HG03108 (cell line): Measurements from ENCODE around the gene TBC1D20.

Experiments
- ATAC-seq: cut with Tn5 transposase; IDR thresholded peaks from one replicate; pipeline ENCODE4 v1.9.1; 2021; ENCODE audit warnings: moderate library complexity; ENCODE audit not compliant: unreplicated experiment

TBC1D20 gene

DNA sequence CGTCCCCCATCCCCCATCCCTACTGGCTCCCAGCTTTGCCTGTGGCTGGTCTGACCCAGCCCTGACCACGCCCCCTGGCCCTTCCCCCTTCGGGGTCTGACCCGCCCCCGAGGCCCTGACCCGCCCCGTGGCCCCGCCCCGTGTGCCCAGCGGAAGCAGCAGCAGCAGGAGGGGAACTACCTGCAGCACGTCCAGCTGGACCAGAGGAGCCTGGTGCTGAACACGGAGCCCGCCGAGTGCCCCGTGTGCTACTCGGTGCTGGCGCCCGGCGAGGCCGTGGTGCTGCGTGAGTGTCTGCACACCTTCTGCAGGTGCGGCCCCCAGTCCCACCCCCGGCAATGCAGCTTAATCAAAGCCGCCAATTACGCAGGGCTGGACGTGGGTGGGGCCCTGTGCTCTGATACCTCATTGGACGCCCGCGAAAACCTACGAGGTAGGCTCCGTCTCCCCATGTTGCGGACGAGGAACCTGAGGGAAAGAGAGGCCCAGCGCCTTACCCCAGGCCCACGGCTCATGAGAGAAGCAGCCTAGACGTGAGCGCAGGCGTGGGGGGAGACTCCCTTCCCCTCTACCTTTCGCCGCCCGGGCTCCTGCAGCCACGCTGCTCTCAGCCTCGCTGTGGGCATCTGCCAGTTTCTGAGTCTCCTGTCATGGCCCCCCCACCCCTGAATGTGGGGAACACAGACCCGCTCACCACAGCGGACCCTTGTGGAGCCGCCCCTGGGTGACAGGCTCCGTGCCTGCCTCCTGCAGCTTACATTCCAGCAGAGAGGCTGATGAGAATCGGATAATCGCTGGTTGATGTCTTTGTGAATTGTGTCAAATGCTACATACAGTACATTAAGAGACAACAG is 41.4 kb downstream of the TBC1D20 start:
- ATAC-seq: no peak

DNA sequence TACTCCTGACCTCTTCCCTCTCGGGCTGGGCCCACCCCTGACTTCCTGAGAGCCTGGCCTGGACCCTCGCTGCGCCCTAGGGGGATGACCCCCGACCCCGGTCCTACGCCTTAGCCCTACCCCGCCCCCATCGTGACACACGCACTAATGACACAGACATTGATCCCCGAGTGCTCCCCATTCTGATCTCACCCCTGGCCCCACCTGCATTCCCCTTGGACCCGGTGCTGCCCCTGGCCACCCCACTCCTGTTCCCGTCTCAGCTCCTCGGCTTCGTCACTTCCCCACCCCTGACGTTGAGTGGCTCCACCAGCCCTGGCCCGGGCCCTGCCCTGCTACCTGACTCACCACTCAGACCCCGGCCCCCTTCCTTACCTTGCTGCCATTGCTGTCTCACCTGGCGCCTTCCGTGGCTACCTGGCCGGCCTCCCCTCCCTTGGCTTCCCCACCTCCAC is 42.1 kb downstream of the TBC1D20 start:
- ATAC-seq: no peak

DNA sequence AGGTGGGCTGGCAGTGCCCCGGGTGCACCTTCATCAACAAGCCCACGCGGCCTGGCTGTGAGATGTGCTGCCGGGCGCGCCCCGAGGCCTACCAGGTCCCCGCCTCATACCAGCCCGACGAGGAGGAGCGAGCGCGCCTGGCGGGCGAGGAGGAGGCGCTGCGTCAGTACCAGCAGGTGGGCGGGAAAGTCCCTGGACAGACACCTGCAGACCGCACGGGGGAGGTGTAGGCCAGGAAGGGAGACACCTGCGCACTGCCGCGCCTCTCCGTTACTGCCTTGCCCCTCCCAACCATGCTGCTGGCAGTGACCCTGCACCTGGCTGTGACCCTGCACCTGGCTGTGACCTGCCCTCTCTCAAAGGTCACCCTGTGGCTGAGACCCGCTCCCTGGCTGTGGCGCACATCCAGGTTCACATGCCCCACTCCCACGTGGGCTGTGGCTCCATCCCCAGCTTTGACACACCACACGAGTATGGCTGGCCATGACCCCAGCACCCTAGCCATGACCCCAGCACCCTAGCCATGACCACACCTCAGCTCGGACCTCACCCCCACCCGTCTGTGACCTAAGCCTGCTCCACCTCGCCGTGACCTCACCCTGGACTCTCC is 42.7 kb downstream of the TBC1D20 start:
- no peak for ATAC-seq

DNA sequence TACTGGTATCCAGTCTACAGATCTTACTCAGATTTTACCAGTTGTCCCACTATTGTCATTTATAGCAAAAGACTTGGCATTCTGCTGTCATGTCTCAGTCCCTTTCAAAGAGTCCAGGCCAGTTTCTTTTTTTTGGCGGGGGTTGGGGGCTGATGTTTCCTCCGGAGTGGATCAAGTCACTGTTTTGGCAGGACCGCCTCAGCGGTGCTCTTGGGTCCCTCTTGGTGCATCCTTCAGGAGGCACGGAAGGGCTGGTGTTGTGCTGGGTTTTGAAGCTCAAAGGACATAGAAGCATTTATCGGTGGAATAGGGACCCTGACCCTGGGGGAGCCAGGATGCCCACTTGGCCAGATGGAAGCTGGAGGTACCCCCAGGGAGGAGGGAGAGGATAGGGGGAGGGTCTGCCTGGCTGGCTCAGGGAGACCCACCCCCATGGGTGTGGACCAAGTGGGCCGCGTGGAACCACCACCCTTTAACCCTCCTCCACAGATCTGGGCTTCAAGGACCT is 43.4 kb downstream of the TBC1D20 start:
- no peak for ATAC-seq

DNA sequence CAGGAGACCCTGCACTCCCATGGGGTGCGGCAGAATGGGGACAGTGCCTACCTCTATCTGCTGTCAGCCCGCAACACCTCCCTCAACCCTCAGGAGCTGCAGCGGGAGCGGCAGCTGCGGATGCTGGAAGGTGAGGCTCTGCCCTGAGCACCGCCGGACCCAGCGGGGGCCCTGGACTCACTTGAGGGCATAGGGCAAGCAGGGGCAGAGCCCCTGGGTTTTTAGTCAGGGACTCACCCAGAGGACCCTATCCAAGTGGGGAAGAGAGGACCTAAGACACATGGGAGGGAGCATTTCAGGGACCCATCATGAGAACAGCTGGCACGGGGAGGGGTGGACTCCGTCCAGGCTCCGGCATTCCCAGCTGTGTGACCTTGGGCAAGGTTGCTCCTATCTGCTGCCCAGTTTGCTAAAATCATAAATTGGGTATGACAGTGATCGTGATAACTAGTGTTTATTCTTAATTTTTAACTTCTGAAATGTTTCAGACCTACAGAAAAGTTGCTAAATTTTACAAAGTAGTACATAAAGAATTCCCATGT is 44.5 kb downstream of the TBC1D20 start:
- ATAC-seq: no peak

DNA sequence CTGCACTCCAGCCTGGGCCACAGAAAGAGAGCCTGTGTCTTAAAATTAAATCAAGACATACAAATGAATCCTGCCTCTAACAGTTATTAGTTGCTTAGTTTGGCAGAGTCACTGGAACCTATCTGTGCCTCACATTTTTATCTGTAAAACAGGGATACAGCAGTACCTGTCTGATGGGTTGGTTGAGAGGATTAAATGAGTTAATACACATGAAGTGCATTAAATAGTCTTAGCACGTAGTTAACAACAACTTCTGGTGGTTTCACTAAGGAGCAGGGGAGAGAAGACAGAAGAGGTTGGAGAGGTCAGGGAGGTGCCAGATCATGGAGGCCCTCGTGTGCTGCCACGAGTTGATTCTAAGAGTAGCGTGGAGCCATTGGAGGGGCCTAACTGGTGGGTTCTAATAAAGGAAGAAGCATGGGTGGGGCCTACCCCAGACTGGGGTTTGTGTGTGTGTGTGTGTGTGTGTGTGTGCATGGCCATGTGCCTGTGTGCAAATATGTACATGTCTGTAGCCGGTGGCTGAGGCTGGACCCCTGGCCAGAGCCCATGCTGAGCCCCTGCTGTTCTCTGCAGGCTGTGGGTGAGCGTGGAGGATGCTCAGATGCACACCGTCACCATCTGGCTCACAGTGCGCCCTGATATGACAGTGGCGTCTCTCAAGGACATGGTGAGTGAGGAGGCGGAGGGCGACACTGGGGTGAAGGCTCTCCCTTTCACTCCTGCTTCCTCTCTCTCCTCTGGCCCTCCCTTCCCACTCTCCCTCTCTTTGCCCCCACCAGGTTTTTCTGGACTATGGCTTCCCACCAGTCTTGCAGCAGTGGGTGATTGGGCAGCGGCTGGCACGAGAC is 45.2 kb downstream of the TBC1D20 start:
- no peak for ATAC-seq

DNA sequence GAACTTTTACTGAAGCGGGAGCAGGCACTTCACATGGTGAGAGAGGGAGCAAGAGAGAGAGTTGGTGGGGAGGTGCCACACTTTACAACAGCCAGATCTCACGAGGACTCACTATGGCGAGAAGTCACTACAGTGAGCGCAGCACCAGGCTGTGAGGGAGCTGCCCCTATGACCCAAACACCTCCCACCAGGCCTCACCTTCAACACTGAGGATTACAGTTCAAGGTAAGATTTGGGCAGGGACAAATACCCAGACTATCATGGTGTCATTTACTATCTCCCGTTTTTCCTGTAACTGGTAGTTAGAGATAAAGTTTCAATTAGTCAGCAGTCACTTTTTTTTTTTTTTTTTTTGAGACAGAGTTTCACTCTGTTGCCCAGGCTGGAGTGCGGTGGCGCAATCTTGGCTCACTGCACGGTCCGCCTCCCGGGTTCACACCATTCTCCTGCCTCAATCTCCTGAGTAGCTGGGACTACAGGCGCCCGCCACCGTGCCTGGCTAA is 46.5 kb downstream of the TBC1D20 start:
- ATAC-seq: no peak

DNA sequence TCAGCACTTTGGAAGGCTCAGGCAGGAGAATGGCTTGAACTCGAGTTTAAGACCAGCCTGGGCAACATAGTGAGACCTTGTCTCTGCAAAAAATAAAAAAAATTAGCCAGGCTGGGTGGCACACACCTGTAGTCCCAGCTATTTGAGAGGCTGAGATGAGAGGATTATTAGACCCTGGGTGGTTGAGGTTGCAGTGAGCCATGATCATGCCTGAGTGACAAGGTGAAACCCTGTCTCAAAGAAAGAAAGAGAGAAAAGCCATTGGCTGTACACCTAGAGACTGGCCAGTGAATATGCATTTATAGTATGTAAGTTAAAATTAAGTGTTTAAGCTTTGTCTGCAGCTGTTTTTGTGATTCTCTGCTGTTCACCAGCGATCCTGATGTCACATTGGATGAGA is 48.2 kb downstream of the TBC1D20 start:
- no peak for ATAC-seq

DNA sequence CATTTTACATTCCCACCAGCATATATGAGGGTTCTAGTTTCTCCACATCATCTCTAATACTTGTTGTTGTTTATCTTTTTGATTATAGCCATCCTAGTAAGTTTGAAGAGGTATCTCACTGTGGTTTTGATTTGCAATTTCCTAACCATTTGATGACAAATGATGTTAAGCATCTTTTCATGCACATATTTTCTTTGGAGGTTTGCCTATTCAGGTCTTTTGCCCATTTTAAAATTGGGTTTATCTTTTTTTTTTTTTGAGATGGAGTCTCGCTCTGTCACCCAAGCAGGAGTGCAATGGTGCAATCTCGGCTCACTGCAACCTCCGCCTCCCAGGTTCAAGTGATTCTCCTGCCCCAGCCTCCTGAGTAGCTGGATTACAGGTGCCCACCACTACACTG is 50.3 kb downstream of the TBC1D20 start:
- ATAC-seq: no peak

DNA sequence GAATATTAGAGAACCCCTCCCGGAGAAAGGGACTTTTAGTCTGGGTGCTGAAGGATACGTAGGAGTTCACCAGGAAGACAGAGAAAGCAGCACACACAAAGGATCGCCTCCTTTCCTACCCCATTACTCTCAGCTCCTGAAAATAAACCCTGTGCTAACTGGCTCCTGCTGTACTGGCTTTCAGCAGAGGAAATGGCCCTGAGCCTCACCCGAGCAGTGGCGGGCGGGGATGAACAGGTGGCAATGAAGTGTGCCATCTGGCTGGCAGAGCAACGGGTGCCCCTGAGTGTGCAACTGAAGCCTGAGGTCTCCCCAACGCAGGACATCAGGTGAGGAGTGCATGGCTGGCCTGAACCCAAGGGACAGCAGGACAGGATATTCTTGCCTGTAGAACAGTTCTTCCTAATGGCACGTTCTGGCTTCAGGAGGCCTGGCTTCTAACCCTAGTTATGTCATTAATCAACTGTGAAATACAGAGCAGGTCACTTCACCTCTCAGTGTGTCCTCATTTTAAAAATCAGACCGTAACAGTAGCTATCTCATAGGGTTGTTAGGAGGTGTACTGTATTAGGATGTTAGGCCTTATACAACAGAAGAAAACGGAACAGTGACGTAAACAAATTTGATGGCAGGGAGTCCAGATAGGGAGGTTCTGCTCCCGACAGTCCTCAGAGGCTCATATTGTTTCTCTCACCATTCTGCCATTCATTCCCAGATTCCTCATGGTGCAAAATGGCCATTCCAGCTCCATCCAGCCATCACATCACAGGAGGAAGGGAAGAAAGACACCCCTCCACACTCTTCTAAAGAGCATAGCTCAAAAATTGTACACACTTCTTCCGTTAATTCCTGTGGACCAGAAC is 52.4 kb downstream of the TBC1D20 start:
- ATAC-seq: no peak

DNA sequence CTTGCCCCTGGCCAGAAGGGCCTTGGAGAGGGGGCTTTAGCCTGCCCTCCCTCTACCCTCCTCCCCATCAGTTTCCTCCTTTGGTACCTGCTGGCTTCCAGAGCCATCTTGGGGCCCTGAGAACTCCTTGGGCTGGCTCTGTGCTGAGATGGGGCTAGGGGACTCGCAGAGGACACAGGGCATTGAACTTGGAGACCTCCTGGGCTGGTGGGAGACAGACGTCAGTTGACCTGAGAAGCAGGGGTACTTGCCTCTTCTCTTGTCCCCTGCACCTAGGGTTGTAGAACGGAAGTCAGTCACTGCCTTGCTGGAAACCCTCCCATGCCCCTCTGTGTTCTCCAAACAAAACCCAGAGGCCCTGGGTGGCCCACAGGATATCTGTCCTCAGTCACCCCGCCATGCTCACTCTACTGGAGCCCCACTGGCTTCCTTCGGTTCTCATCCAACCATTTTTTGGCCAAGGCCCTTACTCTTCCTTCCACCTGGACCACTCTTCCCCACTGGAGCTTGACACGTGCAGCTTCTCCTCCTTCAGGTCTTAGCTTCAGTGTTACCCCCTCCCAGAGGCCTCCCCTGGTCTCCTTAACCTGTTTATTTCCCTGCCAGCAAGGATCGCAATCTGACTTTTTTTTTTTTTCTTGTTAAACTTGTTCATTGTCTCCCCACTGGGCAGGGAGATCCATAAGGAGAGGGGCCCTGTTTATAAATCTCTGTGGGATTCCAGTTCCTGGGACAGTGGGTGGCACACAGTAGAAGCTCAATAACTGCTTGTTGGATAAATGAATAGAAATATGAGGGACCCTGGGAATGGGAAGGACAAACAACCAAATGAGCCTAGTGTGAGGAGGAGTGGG is 53.3 kb downstream of the TBC1D20 start:
- peak; percentile 4 for ATAC-seq

DNA sequence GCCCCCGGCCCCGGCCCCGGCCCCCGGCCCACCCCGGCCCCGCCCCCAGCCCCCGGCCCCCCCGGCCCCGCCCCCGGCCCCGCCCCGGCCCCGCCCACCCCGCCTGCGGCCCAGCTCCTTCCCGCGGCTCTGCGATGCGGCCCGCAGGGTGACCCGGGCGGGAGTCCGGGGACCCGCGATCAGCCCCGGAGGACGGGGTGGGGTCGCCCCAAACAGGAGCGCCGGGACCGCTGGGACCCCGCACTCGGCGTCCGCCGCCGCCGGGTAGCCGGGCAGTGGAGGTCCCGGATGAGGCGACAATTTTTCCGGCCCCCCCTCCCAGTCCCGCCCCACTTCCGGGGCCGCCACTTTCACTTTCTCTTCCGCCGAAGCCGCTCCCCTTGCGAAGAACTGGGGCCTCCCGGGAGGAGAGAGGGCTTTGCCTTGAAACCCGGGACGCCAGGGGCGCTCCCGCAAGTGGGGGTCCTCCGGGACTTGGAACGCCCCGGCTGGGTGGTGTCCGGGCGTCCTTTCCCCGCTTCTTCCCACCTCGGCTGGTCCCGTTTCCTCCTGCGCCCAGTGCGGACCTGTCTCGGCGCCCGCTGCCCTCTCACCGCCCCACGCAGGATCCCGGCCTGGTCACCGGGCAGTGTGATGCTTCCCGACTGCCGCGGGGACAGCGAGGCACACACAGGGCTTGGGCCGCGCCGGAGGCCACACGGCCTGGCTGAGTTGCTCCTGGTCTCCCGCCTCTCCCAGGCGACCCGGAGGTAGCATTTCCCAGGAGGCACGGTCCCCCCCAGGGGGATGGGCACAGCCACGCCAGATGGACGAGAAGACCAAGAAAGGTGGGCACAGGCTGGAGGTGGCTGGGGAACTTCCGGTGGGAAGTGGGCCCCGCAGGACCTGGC is 54.1 kb downstream of the TBC1D20 start, which contains the start of gene RBCK1:
Gene RBCK1 (plus strand): TSS at position 347 of the 890 bp plus-strand sequence. CDS start 459 bp downstream, at position 806.
- ATAC-seq: peak; percentile 56

DNA sequence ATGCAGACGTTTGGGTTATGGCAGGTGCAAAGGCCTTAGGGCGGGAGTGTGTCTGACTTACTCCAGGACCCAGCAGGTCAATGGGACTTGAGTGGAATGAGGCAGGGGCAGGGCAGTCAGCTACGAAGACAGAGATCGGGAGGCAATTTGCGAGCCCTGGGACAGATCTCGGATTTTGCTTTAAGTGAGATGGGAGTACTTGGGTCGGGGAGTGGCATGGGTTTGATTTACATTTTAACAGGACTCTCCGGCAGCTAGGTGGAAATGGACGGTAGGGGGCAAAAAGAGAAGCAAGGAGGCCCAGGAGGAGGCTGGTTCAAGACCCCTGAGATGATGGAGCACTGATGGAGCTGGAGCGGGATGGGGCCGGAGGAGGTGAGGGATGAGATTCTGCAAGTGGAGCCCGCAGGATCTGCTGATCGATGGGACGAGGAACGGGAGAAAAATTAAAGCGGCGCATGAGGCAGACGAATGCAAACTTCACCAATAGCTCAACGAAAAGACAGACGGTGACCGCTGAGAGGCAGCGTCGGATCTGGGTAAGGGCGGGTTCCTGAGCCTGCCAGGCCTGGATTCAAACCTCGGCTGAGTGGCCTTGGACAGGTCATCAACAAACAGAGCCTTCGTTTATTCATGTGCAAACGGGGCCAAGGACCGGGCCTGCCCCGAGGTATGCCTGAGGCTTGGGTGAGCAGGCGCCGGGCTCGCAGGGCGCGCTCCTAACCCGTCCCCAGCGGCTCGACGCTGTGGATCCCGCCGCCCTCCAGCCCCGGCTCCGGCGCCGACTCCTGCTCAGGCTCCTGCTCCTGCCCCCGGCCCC is 55.0 kb downstream of the TBC1D20 start:
- ATAC-seq: peak; percentile 53

DNA sequence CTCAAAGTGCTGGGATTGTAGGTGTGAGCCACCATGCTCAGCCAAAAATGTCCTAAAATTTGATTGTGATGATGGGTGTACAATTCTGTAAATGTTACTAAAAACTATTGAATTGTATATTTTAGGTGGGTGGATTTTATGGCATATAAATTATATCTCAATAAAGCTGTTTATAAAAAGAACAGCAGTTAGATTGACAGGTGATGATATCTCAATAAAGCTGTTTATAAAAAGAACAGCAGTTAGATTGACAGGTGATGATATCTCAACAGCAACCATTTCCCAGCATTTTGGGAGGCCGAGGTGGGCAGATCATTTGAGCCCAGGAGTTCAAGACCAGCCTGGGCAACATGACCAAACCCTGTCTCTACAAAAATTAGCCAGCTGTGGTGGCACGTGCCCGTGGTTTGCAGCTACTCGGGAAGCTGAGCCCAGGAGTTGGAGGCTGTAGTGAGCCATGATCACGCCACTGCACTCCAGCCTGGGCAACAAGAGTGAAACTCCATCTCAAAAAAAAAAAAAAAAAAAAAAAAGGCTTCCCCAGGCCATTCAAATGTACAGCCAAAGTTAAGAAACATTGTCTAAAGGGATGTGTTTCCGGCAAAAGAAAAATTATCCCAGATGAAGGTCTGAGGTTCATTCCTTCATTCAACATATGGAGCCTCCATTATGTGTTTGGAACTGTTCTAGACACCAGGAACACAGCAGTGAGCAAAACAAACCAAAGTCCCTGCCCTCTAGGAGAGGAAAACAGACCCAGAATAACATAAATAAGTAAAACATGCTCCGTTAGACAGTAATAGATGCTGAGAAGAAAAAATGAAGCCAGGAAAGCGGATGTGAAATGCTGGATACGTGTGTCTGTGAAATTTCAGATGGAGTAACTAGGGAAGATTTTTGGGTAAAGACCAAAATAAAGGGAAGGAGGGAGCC is 55.9 kb downstream of the TBC1D20 start:
- ATAC-seq: no peak

DNA sequence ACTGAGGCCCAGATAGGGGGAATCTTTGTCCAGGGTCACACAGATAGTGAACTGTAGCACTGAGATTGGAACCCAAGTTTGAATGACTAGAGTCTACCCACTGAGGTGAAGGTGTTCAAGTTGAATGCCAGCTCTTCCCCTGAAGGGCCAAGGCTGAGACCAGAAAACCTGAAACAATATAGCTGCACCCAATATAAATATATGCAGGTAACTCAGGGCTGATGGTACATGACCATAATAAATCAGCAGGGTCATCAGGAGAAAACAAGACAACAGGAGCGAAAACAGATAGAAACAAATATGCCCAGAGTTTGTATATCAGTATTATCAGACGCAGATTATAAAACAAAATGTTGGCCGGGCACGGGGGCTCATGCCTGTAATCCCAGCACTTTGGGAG is 58.2 kb downstream of the TBC1D20 start:
- ATAC-seq: no peak

DNA sequence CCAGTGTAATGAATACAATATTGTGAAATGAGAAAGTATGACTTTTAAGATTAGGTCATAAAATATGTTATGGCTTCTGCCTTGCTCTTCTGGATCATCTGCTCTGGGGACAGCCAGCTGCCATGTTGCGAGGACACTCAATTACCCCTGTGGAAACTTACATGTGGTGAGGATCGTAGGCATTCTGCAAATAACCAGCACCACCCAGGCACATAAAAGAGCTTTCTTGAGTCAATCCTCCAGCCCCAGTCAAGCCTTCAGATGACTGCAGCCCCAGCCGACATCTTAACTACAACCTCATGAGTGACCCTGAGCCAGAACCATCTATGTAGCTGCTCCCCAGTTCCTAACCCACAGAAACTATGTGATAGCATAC is 58.8 kb downstream of the TBC1D20 start:
- ATAC-seq: no peak
